ENCODE data around the gene KLK13. TPM values are rescaled to one million over a fixed set of nuclear protein-coding genes. Genes with fewer than 3 reads are reported as not detected.

The KLK13 gene
- total RNA-seq, 1 donor from 2014 or later, result 1.1 TPM

DNA sequence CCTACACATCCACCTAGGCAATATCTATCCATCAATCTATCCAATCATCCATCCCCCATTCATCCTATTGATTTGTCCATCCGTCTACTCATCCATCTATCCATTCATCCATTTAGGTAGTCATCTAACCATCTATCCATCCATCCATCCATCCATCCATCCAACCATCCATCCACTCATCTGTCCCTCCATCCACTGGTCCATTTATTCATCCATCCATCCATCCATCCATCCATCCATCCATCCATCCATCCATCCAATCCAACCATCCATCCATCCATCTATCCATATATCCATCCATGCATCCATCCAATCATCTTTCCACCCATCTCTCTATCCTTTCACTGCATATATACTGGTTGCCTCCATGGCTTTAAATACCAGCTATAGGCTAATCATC is 3.9 kb downstream of the KLK13 start:
- TF ChIP-seq, protein P1, sequence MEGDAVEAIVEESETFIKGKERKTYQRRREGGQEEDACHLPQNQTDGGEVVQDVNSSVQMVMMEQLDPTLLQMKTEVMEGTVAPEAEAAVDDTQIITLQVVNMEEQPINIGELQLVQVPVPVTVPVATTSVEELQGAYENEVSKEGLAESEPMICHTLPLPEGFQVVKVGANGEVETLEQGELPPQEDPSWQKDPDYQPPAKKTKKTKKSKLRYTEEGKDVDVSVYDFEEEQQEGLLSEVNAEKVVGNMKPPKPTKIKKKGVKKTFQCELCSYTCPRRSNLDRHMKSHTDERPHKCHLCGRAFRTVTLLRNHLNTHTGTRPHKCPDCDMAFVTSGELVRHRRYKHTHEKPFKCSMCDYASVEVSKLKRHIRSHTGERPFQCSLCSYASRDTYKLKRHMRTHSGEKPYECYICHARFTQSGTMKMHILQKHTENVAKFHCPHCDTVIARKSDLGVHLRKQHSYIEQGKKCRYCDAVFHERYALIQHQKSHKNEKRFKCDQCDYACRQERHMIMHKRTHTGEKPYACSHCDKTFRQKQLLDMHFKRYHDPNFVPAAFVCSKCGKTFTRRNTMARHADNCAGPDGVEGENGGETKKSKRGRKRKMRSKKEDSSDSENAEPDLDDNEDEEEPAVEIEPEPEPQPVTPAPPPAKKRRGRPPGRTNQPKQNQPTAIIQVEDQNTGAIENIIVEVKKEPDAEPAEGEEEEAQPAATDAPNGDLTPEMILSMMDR (IDR thresholded peaks at IDR 0.05; ENCODE audit: unreplicated experiment), result no peak
- H3K27me3 Mint-ChIP-seq, result peaks cover 38% of the 10 kb centered on the region
- H3K4me3 Mint-ChIP-seq (ENCODE audit: low read depth), result no peak overlapping the region
- no peaks in the 10 kb centered on the region for H3K36me3 Mint-ChIP-seq (ENCODE audit: insufficient read depth)
- DNase-seq (ENCODE audit: low spot score, unreplicated experiment), result no peak
- peaks cover 5% of the 10 kb centered on the region for H3K9me3 Mint-ChIP-seq (ENCODE audit: low read depth)
- H3K4me1 Mint-ChIP-seq (ENCODE audit: low read depth), result peaks cover 4% of the 10 kb centered on the region
- H3K27ac Mint-ChIP-seq, result no peak overlapping the region

DNA sequence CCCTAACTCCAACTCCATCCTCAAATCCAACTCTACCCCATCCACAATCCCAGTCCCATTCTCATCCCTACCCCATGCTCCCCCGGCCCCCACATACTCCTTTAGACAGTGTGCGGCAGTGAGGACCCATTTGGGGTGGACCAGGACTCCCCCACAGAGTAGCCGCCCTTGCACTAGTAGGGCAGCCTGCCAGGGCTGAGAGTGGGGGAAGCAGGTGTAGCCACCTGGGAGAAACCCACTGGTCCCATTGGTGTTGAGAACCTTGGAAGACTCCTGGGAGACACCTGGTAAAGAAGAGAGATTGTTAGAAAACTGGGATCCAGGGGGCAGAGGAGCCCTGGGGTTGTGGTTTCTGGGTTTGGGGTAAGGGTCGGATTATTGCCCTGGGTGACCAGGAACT is 4.6 kb downstream of the KLK13 start:
- TF ChIP-seq, protein P1 (IDR thresholded peaks at IDR 0.05; ENCODE audit: unreplicated experiment), result no peak
- H3K36me3 Mint-ChIP-seq (ENCODE audit: insufficient read depth), result no peaks in the 10 kb centered on the region
- peaks cover 5% of the 10 kb centered on the region for H3K9me3 Mint-ChIP-seq (ENCODE audit: low read depth)
- H3K4me1 Mint-ChIP-seq (ENCODE audit: low read depth), result peaks cover 1% of the 10 kb centered on the region
- H3K27ac Mint-ChIP-seq, result no peak overlapping the region
- H3K4me3 Mint-ChIP-seq (ENCODE audit: low read depth), result no peak overlapping the region
- peaks cover 40% of the 10 kb centered on the region for H3K27me3 Mint-ChIP-seq
- DNase-seq (ENCODE audit: low spot score, unreplicated experiment), result no peak

DNA sequence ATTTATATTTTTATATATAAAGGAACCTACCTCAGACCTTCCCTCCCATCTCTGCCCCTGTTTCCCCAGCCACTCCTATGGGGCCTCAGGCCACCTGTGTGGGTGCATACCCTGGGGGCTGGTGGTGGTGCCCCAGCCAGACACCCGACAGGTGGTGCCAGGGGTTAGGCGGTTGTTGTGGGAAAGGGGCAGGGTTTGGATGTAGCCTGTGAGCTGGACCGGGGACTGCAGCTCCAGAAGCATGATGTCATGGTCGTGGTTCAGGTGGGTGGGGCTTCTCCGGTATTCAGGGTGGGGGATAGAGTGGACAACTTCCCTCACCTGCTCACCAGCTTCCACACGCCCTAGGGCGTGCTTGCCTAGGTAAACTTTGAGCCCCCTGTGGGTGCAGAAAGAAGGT is 5.2 kb downstream of the KLK13 start:
- TF ChIP-seq, protein P1 (IDR thresholded peaks at IDR 0.05; ENCODE audit: unreplicated experiment), result no peak
- H3K4me3 Mint-ChIP-seq (ENCODE audit: low read depth), result no peak overlapping the region
- no peak for DNase-seq (ENCODE audit: low spot score, unreplicated experiment)
- H3K27ac Mint-ChIP-seq, result no peak overlapping the region
- H3K4me1 Mint-ChIP-seq (ENCODE audit: low read depth), result no peaks in the 10 kb centered on the region
- H3K36me3 Mint-ChIP-seq (ENCODE audit: insufficient read depth), result no peaks in the 10 kb centered on the region
- H3K27me3 Mint-ChIP-seq, result peaks cover 39% of the 10 kb centered on the region
- H3K9me3 Mint-ChIP-seq (ENCODE audit: low read depth), result peaks cover 5% of the 10 kb centered on the region

DNA sequence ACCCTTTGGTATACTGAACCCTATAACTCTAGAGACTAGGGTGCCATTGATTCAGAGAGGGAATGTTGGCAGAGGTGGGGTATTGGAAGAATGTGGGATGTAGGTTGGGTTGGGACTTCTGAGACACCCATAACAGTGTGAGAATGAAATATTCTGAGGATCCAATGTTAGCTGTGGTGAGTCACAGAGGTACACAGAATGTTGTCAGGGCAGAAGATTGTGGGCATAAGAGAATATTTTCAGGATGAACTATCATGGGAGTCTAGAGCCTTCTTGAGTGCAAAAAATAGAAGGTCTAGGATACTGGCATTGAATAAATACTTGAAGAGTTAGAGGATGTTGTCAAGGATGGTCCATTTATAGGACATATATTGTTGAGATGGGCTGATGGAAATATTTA is 9.0 kb downstream of the KLK13 start:
- H3K9me3 Mint-ChIP-seq (ENCODE audit: low read depth), result peaks cover 2% of the 10 kb centered on the region
- TF ChIP-seq, protein P1 (IDR thresholded peaks at IDR 0.05; ENCODE audit: unreplicated experiment), result no peak
- H3K27ac Mint-ChIP-seq, result no peak overlapping the region
- H3K4me3 Mint-ChIP-seq (ENCODE audit: low read depth), result no peak overlapping the region
- peaks cover 42% of the 10 kb centered on the region for H3K27me3 Mint-ChIP-seq
- H3K4me1 Mint-ChIP-seq (ENCODE audit: low read depth), result peaks cover 2% of the 10 kb centered on the region
- DNase-seq (ENCODE audit: low spot score, unreplicated experiment), result no peak
- H3K36me3 Mint-ChIP-seq (ENCODE audit: insufficient read depth), result no peaks in the 10 kb centered on the region

DNA sequence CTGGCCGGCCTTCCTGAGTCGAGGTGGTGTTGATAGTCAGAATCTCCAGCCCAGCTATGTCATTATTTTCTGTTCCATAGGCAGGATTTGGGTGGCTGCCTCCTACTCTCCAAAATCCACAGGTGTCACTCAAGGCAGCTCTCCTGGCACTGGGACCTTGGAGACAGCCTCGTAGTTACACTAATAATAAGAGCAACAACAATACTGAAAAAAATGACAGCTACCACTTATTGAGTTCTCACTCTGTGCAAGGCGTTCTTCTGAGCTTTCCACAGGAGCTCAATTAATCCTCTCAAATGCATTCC is 17.9 kb downstream of the KLK13 start:
- TF ChIP-seq, protein P1 (IDR thresholded peaks at IDR 0.05; ENCODE audit: unreplicated experiment), result no peak
- no peak for DNase-seq (ENCODE audit: low spot score, unreplicated experiment)
- H3K9me3 Mint-ChIP-seq (ENCODE audit: low read depth), result no peaks in the 10 kb centered on the region
- no peak overlapping the region for H3K27ac Mint-ChIP-seq
- no peaks in the 10 kb centered on the region for H3K36me3 Mint-ChIP-seq (ENCODE audit: insufficient read depth)
- peaks cover 5% of the 10 kb centered on the region for H3K4me1 Mint-ChIP-seq (ENCODE audit: low read depth)
- no peaks in the 10 kb centered on the region for H3K27me3 Mint-ChIP-seq
- no peak overlapping the region for H3K4me3 Mint-ChIP-seq (ENCODE audit: low read depth)

All from progenitor cell of endocrine pancreas (in vitro differentiated cells).